ENCODE measurements around the gene LRRC73. TPM values are rescaled to one million over a fixed set of nuclear protein-coding genes. Genes with fewer than 3 reads are reported as not detected.

The LRRC73 gene
- total RNA-seq, 1 donor from 2014 or later = 0.55 TPM

DNA sequence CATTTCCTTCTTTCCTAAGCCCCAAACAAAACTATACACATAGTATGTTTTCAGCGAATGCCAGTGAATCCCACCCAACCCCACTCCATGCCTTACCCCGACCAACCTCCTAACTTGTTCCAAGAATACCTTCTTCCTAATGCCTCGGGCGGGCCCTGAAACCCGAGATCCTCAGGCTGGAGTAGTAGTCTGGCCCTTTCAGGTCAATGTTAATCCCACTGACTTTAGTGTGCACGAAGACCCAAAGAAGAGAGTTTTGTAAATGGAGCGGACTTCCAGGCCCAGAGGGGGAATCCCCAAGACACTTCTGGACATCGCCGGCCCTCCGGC is 6.2 kb upstream of the LRRC73 start:
- DNase-seq (no peak), ATAC-seq (no peak)
- Histone ChIP-seq H3K4me3 (peak overlapping the region; percentile 99), H3K9me3 (no peaks in the 10 kb centered on the region), H3K27me3 (no peaks in the 10 kb centered on the region), H3K27ac (peak overlapping the region; percentile 85), H3K36me3 (peaks cover 65% of the 10 kb centered on the region), H3K4me1 (peaks cover 37% of the 10 kb centered on the region)
- TF ChIP-seq CTCF (IDR thresholded peaks at IDR 0.05) = no peak
- intact Hi-C loops (cut with DNase I) = no loop called here

DNA sequence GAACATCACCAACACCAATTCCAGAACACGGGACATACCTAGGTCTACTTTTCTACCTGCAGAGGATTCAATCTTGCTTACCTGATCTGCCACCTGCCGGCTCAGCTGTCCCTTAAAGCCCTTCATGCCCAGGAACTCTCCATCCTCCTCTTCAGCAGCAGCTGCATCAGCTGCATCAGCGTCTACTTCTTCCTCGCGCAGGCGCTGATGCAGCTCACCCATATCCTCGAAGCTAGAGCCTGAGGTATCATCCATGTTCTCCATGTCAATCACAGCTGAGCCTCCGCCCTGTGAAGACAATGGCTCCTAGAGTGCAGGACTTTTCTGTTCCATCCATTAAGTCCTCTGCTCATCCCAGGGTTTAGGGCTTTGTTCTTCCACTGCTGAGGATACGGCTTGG is 5.7 kb upstream of the LRRC73 start:
- Histone ChIP-seq H3K27ac (peak overlapping the region; percentile 85), H3K36me3 (peaks cover 65% of the 10 kb centered on the region), H3K4me1 (peaks cover 40% of the 10 kb centered on the region), H3K27me3 (no peaks in the 10 kb centered on the region), H3K9me3 (no peaks in the 10 kb centered on the region), H3K4me3 (peak overlapping the region; percentile 99)
- DNase-seq (no peak), ATAC-seq (no peak)
- intact Hi-C loops (cut with DNase I) = no loop called here
- no peak for TF ChIP-seq CTCF (IDR thresholded peaks at IDR 0.05)

- H3K4me1 ChIP-seq = peaks cover 37% of the 10 kb centered on the region
- H3K27me3 ChIP-seq = no peaks in the 10 kb centered on the region
- no peak overlapping the region for H3K27ac ChIP-seq
- DNase-seq = no peak
- intact Hi-C loops (cut with DNase I) = no loop called here
- H3K9me3 ChIP-seq = no peaks in the 10 kb centered on the region
- TF ChIP-seq CTCF (IDR thresholded peaks at IDR 0.05) = no peak
- H3K4me3 ChIP-seq = no peak overlapping the region
- no peak for ATAC-seq
- H3K36me3 ChIP-seq = peaks cover 49% of the 10 kb centered on the region
These were observed 1.8 kb upstream of the LRRC73 start for GRCh38 chr6:43511824-43512415.

- no peak for TF ChIP-seq CTCF (IDR thresholded peaks at IDR 0.05)
- intact Hi-C loops (cut with DNase I) = no loop called here
- ATAC-seq (peak; percentile 3), DNase-seq (no peak)
- peaks cover 39% of the 10 kb centered on the region for H3K4me1 ChIP-seq
- H3K27me3 ChIP-seq = no peaks in the 10 kb centered on the region
- no peaks in the 10 kb centered on the region for H3K9me3 ChIP-seq
- H3K36me3 ChIP-seq = peaks cover 50% of the 10 kb centered on the region
- H3K27ac ChIP-seq = peak overlapping the region; percentile 17
- peak overlapping the region; percentile 68 for H3K4me3 ChIP-seq
These were observed 649 bp upstream of the LRRC73 start for GRCh38 chr6:43510827-43511163.

DNA sequence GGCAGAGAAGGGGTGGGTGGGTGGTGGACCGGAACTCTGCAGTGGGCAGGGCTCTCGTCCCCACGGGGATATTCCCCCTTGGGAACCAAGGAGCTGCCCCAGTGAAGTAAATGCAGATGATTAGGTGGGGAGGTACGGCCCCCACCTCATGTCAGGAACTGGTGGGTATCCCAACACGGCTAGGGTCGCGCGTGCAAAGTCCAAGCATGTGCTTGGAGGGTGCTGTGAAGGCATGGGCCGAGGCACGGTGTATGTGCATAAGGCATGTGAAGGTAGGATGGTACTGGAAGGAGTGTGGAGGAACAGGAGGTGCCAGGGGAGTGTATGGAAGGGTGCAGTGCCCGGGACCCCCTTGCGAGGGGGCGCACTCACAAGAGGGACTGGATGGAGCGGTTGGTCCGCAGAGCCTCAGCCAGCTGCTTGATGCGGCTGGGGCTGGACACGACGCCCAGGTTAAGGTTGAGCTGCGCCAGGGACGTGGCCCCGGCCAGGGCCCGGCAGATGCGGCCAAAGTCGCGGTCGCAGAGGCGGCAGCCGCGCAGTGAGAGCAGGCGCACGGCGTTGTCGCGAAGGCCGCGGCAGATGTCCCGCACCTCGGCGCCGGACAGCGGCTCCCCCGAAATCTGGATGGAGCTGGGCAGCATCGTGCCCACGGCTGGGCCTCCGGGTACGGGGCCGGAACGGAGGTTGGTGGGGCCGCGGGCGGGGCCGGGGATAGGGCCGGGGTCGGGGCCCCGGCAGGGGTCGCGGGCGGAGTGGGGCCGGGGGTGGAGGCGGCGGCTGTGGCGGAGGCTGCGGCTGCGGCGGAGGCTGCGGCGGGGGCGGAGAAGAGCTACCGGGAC is 783 bp downstream of the LRRC73 start:
- Histone ChIP-seq H3K27ac (no peak overlapping the region), H3K27me3 (no peaks in the 10 kb centered on the region), H3K4me3 (peak overlapping the region; percentile 68), H3K4me1 (peaks cover 24% of the 10 kb centered on the region), H3K36me3 (peaks cover 46% of the 10 kb centered on the region), H3K9me3 (no peaks in the 10 kb centered on the region)
- DNase-seq (no peak), ATAC-seq (no peak)
- intact Hi-C loops (cut with DNase I) = loop anchor here (10.0 kb wide), 2 partner anchors 55 to 125 kb away; partner anchors contain the start of gene DLK2
- TF ChIP-seq CTCF (IDR thresholded peaks at IDR 0.05) = no peak
